Measurements from ENCODE around the gene PTGER2.

GRCh38 chr14:52310541-52310940 lies 3.6 kb upstream of the PTGER2 start:
- TF ChIP-seq TCF7L2 (IDR thresholded peaks at IDR 0.05; ENCODE audit: low read depth, low read length): no peak
- no peak for TF ChIP-seq CTCF (IDR thresholded peaks at IDR 0.05)
- TF ChIP-seq REST (IDR thresholded peaks at IDR 0.05; ENCODE audit: insufficient read depth in 1 of 2, low read depth in 2 of 2, low read length in 1 of 2): no peak
- TF ChIP-seq SIN3A (IDR thresholded peaks at IDR 0.05; ENCODE audit: borderline replicate concordance, insufficient read depth, low read depth, low read length): no peak
- TF ChIP-seq POLR2AphosphoS5 (IDR thresholded peaks at IDR 0.05; ENCODE audit: low read depth, low read length): no peak
